ENCODE measurements around the gene DTX3. TPM values are rescaled to one million over a fixed set of nuclear protein-coding genes. Genes with fewer than 3 reads are reported as not detected.
A peak's percentile ranks its signal among the peaks of the same experiment; 100 is the strongest.
"Not testable (repeated sequence)": the region's sequence is repeated elsewhere in the genome, so short reads cannot be mapped to it uniquely, and the experiment has no call there.

Gene DTX3
- total RNA-seq, 1 donor from 2014 or later, result 65.5 TPM

DNA sequence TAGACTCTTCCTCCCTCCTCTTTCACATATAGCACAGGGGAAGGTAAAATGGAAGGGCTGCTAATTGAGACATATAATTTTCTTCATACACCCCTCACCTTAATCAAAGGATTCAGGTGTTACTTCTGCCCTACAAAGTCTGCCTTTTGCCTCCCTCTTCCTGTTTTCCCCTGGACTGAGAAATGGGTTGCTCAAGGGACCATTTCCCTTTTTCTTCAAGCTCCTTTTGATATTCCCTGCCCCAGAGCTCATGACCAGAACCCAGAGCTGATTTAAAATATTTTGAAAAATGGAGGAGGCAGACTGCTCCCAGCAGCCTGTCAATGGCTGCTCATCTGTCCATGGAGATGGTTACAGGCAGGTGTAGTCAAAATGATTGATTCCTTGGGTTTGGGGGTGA is 19.9 kb upstream of the DTX3 start:
- Mint-ChIP-seq H3K4me1 (ENCODE audit: unreplicated experiment) (peaks cover 4% of the 10 kb centered on the region), H3K4me3 (no peak overlapping the region), H3K27ac (no peak overlapping the region), H3K36me3 (no peaks in the 10 kb centered on the region), H3K9me3 (no peaks in the 10 kb centered on the region), H3K27me3 (peaks cover 22% of the 10 kb centered on the region)
- no peak for DNase-seq (ENCODE audit: extremely low spot score, unreplicated experiment)
- TF ChIP-seq, protein P1, sequence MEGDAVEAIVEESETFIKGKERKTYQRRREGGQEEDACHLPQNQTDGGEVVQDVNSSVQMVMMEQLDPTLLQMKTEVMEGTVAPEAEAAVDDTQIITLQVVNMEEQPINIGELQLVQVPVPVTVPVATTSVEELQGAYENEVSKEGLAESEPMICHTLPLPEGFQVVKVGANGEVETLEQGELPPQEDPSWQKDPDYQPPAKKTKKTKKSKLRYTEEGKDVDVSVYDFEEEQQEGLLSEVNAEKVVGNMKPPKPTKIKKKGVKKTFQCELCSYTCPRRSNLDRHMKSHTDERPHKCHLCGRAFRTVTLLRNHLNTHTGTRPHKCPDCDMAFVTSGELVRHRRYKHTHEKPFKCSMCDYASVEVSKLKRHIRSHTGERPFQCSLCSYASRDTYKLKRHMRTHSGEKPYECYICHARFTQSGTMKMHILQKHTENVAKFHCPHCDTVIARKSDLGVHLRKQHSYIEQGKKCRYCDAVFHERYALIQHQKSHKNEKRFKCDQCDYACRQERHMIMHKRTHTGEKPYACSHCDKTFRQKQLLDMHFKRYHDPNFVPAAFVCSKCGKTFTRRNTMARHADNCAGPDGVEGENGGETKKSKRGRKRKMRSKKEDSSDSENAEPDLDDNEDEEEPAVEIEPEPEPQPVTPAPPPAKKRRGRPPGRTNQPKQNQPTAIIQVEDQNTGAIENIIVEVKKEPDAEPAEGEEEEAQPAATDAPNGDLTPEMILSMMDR (conservative IDR thresholded peaks at IDR 0.05), result no peak

DNA sequence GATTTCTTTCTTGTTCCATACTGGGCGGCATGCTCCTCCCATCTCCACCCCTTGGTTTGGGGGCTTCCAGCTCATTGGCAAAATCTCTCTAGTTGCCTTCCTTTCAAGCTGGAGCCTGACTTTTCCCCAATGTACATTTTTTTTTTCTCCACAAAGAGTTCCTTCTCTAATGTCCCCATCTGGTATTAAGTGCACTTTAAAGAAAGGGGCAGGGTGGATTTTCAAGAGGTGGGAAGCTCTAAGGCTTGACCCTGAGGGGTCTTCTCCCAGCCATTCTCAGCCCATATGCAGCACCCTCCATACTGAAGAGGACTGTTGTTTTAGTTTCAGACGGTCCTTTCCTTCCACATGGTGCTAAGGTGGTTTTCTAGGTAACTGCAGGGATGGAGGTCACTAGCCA is 19.5 kb upstream of the DTX3 start:
- Mint-ChIP-seq H3K4me1 (ENCODE audit: unreplicated experiment) (peaks cover 4% of the 10 kb centered on the region), H3K4me3 (no peak overlapping the region), H3K27ac (no peak overlapping the region), H3K9me3 (no peaks in the 10 kb centered on the region), H3K27me3 (peaks cover 22% of the 10 kb centered on the region), H3K36me3 (no peaks in the 10 kb centered on the region)
- TF ChIP-seq, protein P1 (conservative IDR thresholded peaks at IDR 0.05), result no peak
- no peak for DNase-seq (ENCODE audit: extremely low spot score, unreplicated experiment)

DNA sequence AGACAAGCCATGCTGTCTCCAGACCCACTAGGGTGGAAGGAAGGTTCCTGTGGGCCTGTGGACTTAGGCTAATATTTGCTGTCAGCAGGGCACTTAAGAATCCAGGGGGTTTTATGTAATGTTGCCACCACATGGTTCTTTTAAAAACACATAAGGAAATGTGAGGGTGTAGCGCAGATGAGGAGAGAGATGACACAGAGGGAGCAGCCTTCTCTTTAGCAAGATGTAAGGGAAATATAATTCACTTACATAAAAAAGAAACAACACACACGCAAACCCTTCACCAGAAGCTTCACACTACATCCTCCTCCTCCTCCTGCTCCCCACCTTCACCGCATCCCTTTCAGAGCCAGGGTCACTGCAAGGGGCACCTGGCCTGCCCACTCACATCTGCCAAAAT is 18.5 kb upstream of the DTX3 start:
- Mint-ChIP-seq H3K4me1 (ENCODE audit: unreplicated experiment) (peaks cover 10% of the 10 kb centered on the region), H3K27me3 (peaks cover 26% of the 10 kb centered on the region), H3K9me3 (no peaks in the 10 kb centered on the region), H3K4me3 (no peak overlapping the region), H3K36me3 (no peaks in the 10 kb centered on the region), H3K27ac (no peak overlapping the region)
- TF ChIP-seq, protein P1 (conservative IDR thresholded peaks at IDR 0.05), result no peak
- no peak for DNase-seq (ENCODE audit: extremely low spot score, unreplicated experiment)

DNA sequence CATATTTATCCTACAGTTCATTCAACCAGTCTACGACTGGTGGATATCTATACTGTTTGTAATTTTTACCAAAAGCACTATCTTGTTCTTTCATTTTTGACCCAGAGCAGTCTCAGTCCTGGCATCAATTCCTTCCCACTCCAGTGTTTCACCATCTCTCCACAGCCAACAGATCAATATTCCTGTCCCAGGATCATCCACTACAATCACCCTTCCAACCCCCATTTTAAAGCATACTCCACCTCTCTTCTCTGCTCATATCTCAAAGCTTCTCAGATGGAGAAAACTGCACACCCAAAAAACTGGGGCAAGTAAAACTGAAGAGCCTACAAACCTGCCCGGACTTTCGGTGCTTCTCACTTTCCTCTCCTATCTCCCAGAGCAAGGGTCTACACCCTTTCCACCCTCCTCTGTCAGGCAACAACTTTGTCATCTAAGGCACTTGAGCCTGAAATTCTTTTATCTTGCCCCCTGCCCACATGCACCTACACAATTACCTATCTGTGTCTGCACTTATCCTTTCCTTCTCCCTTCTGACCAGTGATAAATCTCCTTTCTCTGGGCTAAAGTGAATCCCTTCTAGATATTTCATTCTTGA is 17.7 kb upstream of the DTX3 start:
- H3K27me3 Mint-ChIP-seq, result peaks cover 26% of the 10 kb centered on the region
- TF ChIP-seq, protein P1 (conservative IDR thresholded peaks at IDR 0.05), result no peak
- H3K9me3 Mint-ChIP-seq, result no peaks in the 10 kb centered on the region
- DNase-seq (ENCODE audit: extremely low spot score, unreplicated experiment), result no peak
- H3K4me1 Mint-ChIP-seq (ENCODE audit: unreplicated experiment), result peaks cover 14% of the 10 kb centered on the region
- H3K4me3 Mint-ChIP-seq, result no peak overlapping the region
- H3K36me3 Mint-ChIP-seq, result no peaks in the 10 kb centered on the region
- no peak overlapping the region for H3K27ac Mint-ChIP-seq

DNA sequence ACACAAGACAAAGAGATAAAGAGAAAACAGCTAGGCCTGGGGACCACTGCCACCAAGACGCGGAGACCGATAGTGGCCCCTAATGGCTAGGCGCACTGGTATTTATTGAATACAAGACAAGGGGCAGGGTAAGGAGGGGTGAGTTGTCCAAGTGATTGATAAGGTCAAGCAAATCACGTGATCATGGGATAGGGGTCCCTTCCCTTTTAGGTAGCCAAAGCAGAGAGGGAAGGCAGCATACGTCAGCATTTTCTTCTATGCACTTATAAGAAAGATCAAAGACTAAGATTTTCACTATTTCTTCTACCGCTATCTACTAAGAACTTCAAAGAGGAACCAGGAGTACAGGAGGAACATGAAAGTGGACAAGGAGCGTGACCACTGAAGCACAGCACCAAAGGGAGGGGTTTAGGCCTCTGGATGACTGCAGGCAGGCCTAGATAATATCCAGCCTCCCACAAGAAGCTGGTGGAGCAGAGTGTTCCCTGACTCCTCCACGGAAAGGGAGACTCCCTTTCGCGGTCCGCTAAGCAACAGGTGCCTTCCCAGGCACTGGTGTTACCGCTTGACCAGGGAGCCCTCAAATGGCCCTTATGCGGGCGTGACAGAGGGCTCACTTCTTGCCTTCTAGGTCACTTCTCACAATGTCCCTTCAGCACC is 15.5 kb upstream of the DTX3 start:
- not testable (repeated sequence) for H3K9me3 Mint-ChIP-seq; H3K36me3 Mint-ChIP-seq; DNase-seq (ENCODE audit: extremely low spot score, unreplicated experiment); H3K4me3 Mint-ChIP-seq; H3K27ac Mint-ChIP-seq
- peaks cover 17% of the 10 kb centered on the region for H3K27me3 Mint-ChIP-seq
- H3K4me1 Mint-ChIP-seq (ENCODE audit: unreplicated experiment), result peaks cover 16% of the 10 kb centered on the region

DNA sequence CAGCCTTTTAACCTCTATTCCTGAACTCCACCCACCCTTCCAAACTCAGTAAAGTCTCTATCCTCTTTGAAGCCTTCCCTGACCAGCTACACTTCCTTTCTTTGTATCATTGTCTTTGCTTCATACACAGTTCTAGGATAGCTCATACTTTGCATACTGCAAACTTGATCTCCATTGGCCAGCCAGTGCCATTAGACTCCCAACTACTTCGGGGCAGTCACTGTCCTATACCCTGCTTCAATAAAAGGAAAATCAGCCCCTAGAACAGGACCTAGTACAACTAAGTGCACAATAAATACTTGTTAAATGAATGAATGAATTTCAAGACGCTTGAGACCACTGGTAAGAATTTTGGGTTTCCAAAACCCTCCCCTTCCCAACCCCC is 14.2 kb upstream of the DTX3 start:
- Mint-ChIP-seq H3K27ac (peak overlapping the region; percentile 92), H3K4me1 (ENCODE audit: unreplicated experiment) (peaks cover 16% of the 10 kb centered on the region), H3K36me3 (no peaks in the 10 kb centered on the region), H3K9me3 (no peaks in the 10 kb centered on the region), H3K4me3 (peak overlapping the region; percentile 95), H3K27me3 (peaks cover 5% of the 10 kb centered on the region)
- no peak for DNase-seq (ENCODE audit: extremely low spot score, unreplicated experiment)
- TF ChIP-seq, protein P1 (conservative IDR thresholded peaks at IDR 0.05), result no peak

Measured in type B pancreatic cell (in vitro differentiated cells).